Right lobe of liver (tissue), 6 donors: ENCODE data around the gene TMEM271. TPM values are rescaled to one million over a fixed set of nuclear protein-coding genes. Genes with fewer than 3 reads are reported as not detected.

ENCODE experiments used
- ATAC-seq, 4 donors: fragments of 200-7000 bp; cut with Tn5 transposase; one replicate each; pipeline ENCODE4 v1.9.1; 2020; ENCODE audit warnings: mild to moderate bottlenecking in 4 of 4, moderate library complexity in 4 of 4
- DNase-seq, 3 donors: peaks; one replicate each; pipeline ENCODE4 v3.0.0-alpha.2; 2020
- H3K27ac ChIP-seq, 3 donors: fragments of 200-600 bp; one replicate each; pipeline ENCODE4 v1.8.0; 2022
- H3K27me3 ChIP-seq, 2 donors: fragments of 200-600 bp; one replicate each; pipeline ENCODE4 v1.8.0; 2022
- H3K36me3 ChIP-seq, 4 donors: fragments of 200-600 bp; sonication (generic) in 1 of 4; one replicate each; pipeline versions ENCODE4 v1.5.1 to v1.8.0; 2017 to 2022; ENCODE audit warnings: control low read depth in 1 of 4
- H3K4me1 ChIP-seq, 4 donors: fragments of 200-600 bp; sonication (generic) in 1 of 4; one replicate each; pipeline versions ENCODE4 v1.5.1 to v1.8.0; 2017 to 2022; ENCODE audit warnings: control low read depth in 1 of 4
- H3K4me3 ChIP-seq, 3 donors: fragments of 200-600 bp; one replicate each; pipeline ENCODE4 v1.8.0; 2022
- H3K9me3 ChIP-seq, 4 donors: fragments of 200-600 bp; sonication (generic) in 1 of 4; one replicate each; pipeline versions ENCODE4 v1.5.1 to v1.8.0; 2017 to 2022; ENCODE audit warnings: control low read depth in 1 of 4
- CTCF ChIP-seq, 4 donors: fragments of 200-600 bp in 3 of 4; fragments of 450-650 bp in 1 of 4; IDR thresholded peaks; one replicate each; pipeline versions ENCODE4 v1.5.1 to v1.8.0; 2016 to 2022; ENCODE audit warnings: antibody characterized with exemption in 4 of 4, mild to moderate bottlenecking in 2 of 4
- POLR2A ChIP-seq: fragments of 450-650 bp; IDR thresholded peaks from one replicate; pipeline ENCODE4 v1.6.1; 2017; ENCODE audit warnings: antibody characterized with exemption, mild to moderate bottlenecking
- WGBS: methylation state at CpG from one replicate; pipeline ENCODE4 v1.1.6; 2018; ENCODE audit warnings: low coverage, low lambda C conversion rate; ENCODE audit not compliant: insufficient coverage; ENCODE audit errors: missing lambda C conversion rate; 5-methylcytosine and 5-hydroxymethylcytosine counted together
- intact Hi-C, 2 donors: fragments of 100-400 bp; cut with DNase I; formaldehyde crosslinking; loops; one replicate each; pipeline versions ENCODE4 v1.11.2 to v1.14.1; 2022
- total RNA-seq, 6 experiments: library from RNA; depleted of rRNA in 2 of 6; stranded (reverse); fragments of >200 nt in 2 of 6; fragmentation: NEBNext Ultra II Directional in 3 of 6; extraction: Animal tissue kit (Norgen Biotek cat#: 25700) in 3 of 6; gene quantifications; one replicate each; pipeline versions ENCODE4 v1.1.0 to v1.2.4, GENCODE V29; 2016 to 2023
- donor health status: DM: no; HTN: yes; CAD: no.
- donor health status: DM: no; HTN: no; CAD: no.
- donor health status: DM: no; HTN: no; CAD: no.
- donor health status: DM: no; HTN: yes; CAD: no.
- donor health status: DM: no; HTN: yes; CAD: no.

The TMEM271 gene
- total RNA-seq, 6 experiments from 2014 or later: not detected

GRCh38 chr4:534576-535151 is 41.4 kb downstream of the TMEM271 start:
- Histone ChIP-seq H3K27ac (no peak overlapping the region), H3K4me1 (no peaks in the 10 kb centered on the region), H3K27me3 (no peaks in the 10 kb centered on the region), H3K9me3 (no peaks in the 10 kb centered on the region), H3K4me3 (no peak overlapping the region), H3K36me3 (peaks cover 0 to 20% (median 2%) of the 10 kb centered on the region in 4 donors)
- no peak for TF ChIP-seq POLR2A
- TF ChIP-seq CTCF (IDR thresholded peaks at IDR 0.05): no peak
- DNase-seq (no peak), ATAC-seq (no peak)
- 97% methylated on average over 16 of the region's 22 CpGs for WGBS
- intact Hi-C loops: no loop called here

- WGBS: 40% methylated on average over 1 of the region's 21 CpGs
- Histone ChIP-seq H3K27ac (no peak overlapping the region), H3K4me1 (no peaks in the 10 kb centered on the region), H3K9me3 (no peaks in the 10 kb centered on the region), H3K4me3 (no peak overlapping the region), H3K36me3 (peaks cover 0 to 22% (median 2%) of the 10 kb centered on the region in 4 donors), H3K27me3 (no peaks in the 10 kb centered on the region)
- intact Hi-C loops: no loop called here
- DNase-seq: no peak
- no peak for ATAC-seq
- TF ChIP-seq CTCF (IDR thresholded peaks at IDR 0.05) (no peak), POLR2A (no peak)
Observed at GRCh38 chr4:534101-534575, 42.0 kb downstream of the TMEM271 start.

- H3K36me3 ChIP-seq: peaks cover 0 to 22% (median 2%) of the 10 kb centered on the region in 4 donors
- H3K27me3 ChIP-seq: no peaks in the 10 kb centered on the region
- 100% methylated on average over 6 of the region's 36 CpGs for WGBS
- H3K4me3 ChIP-seq: no peak overlapping the region
- ATAC-seq (no peak), DNase-seq (no peak)
- intact Hi-C loops: no loop called here
- H3K27ac ChIP-seq: no peak overlapping the region
- TF ChIP-seq CTCF (IDR thresholded peaks at IDR 0.05): no peak
- no peak for TF ChIP-seq POLR2A
- H3K9me3 ChIP-seq: no peaks in the 10 kb centered on the region
- H3K4me1 ChIP-seq: no peaks in the 10 kb centered on the region
Observed at GRCh38 chr4:533318-534100, 42.6 kb downstream of the TMEM271 start.

- no peak overlapping the region for H3K27ac ChIP-seq
- intact Hi-C loops: no loop called here
- 93% methylated on average over 7 of the region's 10 CpGs for WGBS
- ATAC-seq (no peak), DNase-seq (no peak)
- TF ChIP-seq CTCF (IDR thresholded peaks at IDR 0.05): no peak
- TF ChIP-seq POLR2A: no peak
- peaks cover 0 to 26% (median 2%) of the 10 kb centered on the region in 4 donors for H3K36me3 ChIP-seq
- H3K9me3 ChIP-seq: no peaks in the 10 kb centered on the region
- H3K4me3 ChIP-seq: no peak overlapping the region
- no peaks in the 10 kb centered on the region for H3K4me1 ChIP-seq
- H3K27me3 ChIP-seq: no peaks in the 10 kb centered on the region
Observed at GRCh38 chr4:532588-533317, 43.3 kb downstream of the TMEM271 start.
